Tibial nerve (tissue), 4 donors: ENCODE measurements around the gene PPP1R2.

Source experiments
- CTCF ChIP-seq, 5 experiments: fragments of 200-600 bp in 3 of 5; fragments of 450-650 bp in 2 of 5; sonication (generic) in 3 of 5; IDR thresholded peaks; one replicate each; pipeline ENCODE4 v1.5.1; 2016 to 2019; ENCODE audit warnings: antibody characterized with exemption in 5 of 5, mild to moderate bottlenecking in 3 of 5, moderate library complexity in 2 of 5
- EP300 ChIP-seq, 2 donors: sonication (generic); formaldehyde crosslinking; IDR thresholded peaks; one replicate each; pipeline ENCODE4 v1.6.1; 2017; ENCODE audit warnings: antibody characterized with exemption in 2 of 2, mild to moderate bottlenecking in 1 of 2

- no peak for TF ChIP-seq CTCF (IDR thresholded peaks at IDR 0.05)
- no peak for TF ChIP-seq EP300 (IDR thresholded peaks at IDR 0.05)
Observed at GRCh38 chr3:195553268-195553667, 10.1 kb upstream of the PPP1R2 start.
